SU-DHL-6 (cell line): ENCODE data around the gene KRT2.

Experiments used
- EZH2phosphoT487 ChIP-seq: fragments of 200-600 bp; sonication (generic), shearing (Covaris generic); conservative IDR thresholded peaks from 2 replicates; pipeline ENCODE4 v1.6.1; 2018; ENCODE audit warnings: mild to moderate bottlenecking, antibody characterized with exemption, low read length, moderate library complexity, mixed read lengths
- TF ChIP-seq, protein P1 (sequence below): fragments of 200-600 bp; sonication (generic); IDR thresholded peaks from one replicate; pipeline ENCODE4 v1.5.1; 2017; ENCODE audit warnings: antibody characterized with exemption, mild to moderate bottlenecking, low read length, moderate library complexity; ENCODE audit not compliant: insufficient read depth, poor library complexity, severe bottlenecking

DNA sequence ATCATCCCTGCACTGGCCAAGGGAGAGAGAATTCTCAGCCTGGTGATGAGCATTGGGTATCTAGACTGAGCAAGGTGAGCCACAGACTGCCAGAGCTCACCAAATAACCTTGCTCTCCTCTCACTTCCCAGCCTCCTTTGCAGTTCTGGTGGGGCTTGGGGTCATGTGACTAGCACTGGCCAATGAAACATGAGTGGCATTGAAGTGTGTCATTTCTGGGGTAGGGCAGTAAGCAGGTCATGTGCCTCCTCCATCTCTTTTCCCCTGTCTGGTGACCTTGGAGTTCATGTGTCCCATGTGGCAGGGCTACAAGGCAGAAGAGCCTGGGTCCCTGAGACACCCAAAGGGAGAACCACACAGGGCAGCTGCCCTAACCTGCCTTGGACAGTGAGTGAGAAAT lies 47.2 kb downstream of the KRT2 start:
- TF ChIP-seq, protein P1, sequence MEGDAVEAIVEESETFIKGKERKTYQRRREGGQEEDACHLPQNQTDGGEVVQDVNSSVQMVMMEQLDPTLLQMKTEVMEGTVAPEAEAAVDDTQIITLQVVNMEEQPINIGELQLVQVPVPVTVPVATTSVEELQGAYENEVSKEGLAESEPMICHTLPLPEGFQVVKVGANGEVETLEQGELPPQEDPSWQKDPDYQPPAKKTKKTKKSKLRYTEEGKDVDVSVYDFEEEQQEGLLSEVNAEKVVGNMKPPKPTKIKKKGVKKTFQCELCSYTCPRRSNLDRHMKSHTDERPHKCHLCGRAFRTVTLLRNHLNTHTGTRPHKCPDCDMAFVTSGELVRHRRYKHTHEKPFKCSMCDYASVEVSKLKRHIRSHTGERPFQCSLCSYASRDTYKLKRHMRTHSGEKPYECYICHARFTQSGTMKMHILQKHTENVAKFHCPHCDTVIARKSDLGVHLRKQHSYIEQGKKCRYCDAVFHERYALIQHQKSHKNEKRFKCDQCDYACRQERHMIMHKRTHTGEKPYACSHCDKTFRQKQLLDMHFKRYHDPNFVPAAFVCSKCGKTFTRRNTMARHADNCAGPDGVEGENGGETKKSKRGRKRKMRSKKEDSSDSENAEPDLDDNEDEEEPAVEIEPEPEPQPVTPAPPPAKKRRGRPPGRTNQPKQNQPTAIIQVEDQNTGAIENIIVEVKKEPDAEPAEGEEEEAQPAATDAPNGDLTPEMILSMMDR = no peak
- no peak for TF ChIP-seq EZH2phosphoT487
